ENCODE data around the gene GPR78.

Gene GPR78

GRCh38 chr4:8598391-8599090, 18.3 kb downstream of the GPR78 start:
- DNase-seq (ENCODE audit: low read depth in 1 of 2, low spot score in 1 of 2), result no peak

GRCh38 chr4:8599091-8599460, 18.9 kb downstream of the GPR78 start:
- no peak for DNase-seq (ENCODE audit: low read depth in 1 of 2, low spot score in 1 of 2)

- no peak for DNase-seq (ENCODE audit: low read depth in 1 of 2, low spot score in 1 of 2)
Observed at GRCh38 chr4:8599657-8600056, 19.5 kb downstream of the GPR78 start.

- DNase-seq (ENCODE audit: low read depth in 1 of 2, low spot score in 1 of 2), result no peak
Observed at GRCh38 chr4:8600266-8600665, 20.1 kb downstream of the GPR78 start.

- no peak for DNase-seq (ENCODE audit: low read depth in 1 of 2, low spot score in 1 of 2)
Observed at GRCh38 chr4:8600686-8601085, 20.5 kb downstream of the GPR78 start.

- no peak for DNase-seq (ENCODE audit: low read depth in 1 of 2, low spot score in 1 of 2)
Observed at GRCh38 chr4:8601086-8601485, 20.9 kb downstream of the GPR78 start.

- DNase-seq (ENCODE audit: low read depth in 1 of 2, low spot score in 1 of 2), result no peak
Observed at GRCh38 chr4:8601556-8601955, 21.4 kb downstream of the GPR78 start.

GRCh38 chr4:8602686-8603430, 22.7 kb downstream of the GPR78 start:
- DNase-seq (ENCODE audit: low read depth in 1 of 2, low spot score in 1 of 2), result no peak

GRCh38 chr4:8603931-8604330, 23.7 kb downstream of the GPR78 start:
- no peak for DNase-seq (ENCODE audit: low read depth in 1 of 2, low spot score in 1 of 2)

- DNase-seq (ENCODE audit: low read depth in 1 of 2, low spot score in 1 of 2), result no peak
Observed at GRCh38 chr4:8605289-8605688, 25.1 kb downstream of the GPR78 start.

- DNase-seq (ENCODE audit: low read depth in 1 of 2, low spot score in 1 of 2), result no peak
Observed at GRCh38 chr4:8606476-8606875, 26.3 kb downstream of the GPR78 start.

- no peak for DNase-seq (ENCODE audit: low read depth in 1 of 2, low spot score in 1 of 2)
Observed at GRCh38 chr4:8606966-8607365, 26.8 kb downstream of the GPR78 start.

GRCh38 chr4:8607603-8608481, 27.6 kb downstream of the GPR78 start:
- DNase-seq (ENCODE audit: low read depth in 1 of 2, low spot score in 1 of 2), result no peak

GRCh38 chr4:8608714-8609391, 28.7 kb downstream of the GPR78 start:
- DNase-seq (ENCODE audit: low read depth in 1 of 2, low spot score in 1 of 2), result no peak

- no peak for DNase-seq (ENCODE audit: low read depth in 1 of 2, low spot score in 1 of 2)
Observed at GRCh38 chr4:8609406-8609805, 29.2 kb downstream of the GPR78 start.

- DNase-seq (ENCODE audit: low read depth in 1 of 2, low spot score in 1 of 2), result no peak
Observed at GRCh38 chr4:8609824-8610350, 29.7 kb downstream of the GPR78 start.

GRCh38 chr4:8610858-8611616, 30.8 kb downstream of the GPR78 start:
- DNase-seq (ENCODE audit: low read depth in 1 of 2, low spot score in 1 of 2), result no peak

GRCh38 chr4:8612646-8613045, 32.5 kb downstream of the GPR78 start:
- no peak for DNase-seq (ENCODE audit: low read depth in 1 of 2, low spot score in 1 of 2)

GRCh38 chr4:8613421-8614364, 33.5 kb downstream of the GPR78 start:
- DNase-seq (ENCODE audit: low read depth in 1 of 2, low spot score in 1 of 2), result no peak
